ENCODE data around the gene HUS1B.

The HUS1B gene

DNA sequence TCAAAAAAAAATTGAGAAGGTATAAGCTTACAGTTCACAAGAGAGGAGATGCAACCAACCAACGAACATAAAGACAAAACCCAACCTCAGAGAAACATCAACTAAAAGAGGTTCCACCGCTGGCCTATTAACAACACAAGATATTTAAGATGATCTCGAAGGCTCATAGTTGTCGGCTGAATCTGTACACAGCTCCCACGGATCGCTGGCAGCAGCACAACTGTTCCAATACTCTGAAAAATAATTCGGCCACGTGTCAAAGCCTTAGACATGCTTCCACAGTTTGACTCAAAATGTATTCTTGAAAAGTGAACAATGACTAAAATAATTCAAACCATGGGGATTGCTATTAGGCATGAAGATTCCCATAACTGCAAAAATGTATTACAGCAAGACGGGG lies 22.4 kb upstream of the HUS1B start:
- no peak overlapping the region for H3K4me3 ChIP-seq (ENCODE audit: low read depth, low read length)
- TF ChIP-seq, protein P1, sequence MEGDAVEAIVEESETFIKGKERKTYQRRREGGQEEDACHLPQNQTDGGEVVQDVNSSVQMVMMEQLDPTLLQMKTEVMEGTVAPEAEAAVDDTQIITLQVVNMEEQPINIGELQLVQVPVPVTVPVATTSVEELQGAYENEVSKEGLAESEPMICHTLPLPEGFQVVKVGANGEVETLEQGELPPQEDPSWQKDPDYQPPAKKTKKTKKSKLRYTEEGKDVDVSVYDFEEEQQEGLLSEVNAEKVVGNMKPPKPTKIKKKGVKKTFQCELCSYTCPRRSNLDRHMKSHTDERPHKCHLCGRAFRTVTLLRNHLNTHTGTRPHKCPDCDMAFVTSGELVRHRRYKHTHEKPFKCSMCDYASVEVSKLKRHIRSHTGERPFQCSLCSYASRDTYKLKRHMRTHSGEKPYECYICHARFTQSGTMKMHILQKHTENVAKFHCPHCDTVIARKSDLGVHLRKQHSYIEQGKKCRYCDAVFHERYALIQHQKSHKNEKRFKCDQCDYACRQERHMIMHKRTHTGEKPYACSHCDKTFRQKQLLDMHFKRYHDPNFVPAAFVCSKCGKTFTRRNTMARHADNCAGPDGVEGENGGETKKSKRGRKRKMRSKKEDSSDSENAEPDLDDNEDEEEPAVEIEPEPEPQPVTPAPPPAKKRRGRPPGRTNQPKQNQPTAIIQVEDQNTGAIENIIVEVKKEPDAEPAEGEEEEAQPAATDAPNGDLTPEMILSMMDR (IDR thresholded peaks at IDR 0.05; ENCODE audit: low read depth, low read length) = no peak
- in situ Hi-C loops (cut with HindIII; ENCODE audit: low sequenced_read_pairs) = no loop called here
- no peak for DNase-seq (ENCODE audit: low read depth, low spot score)

DNA sequence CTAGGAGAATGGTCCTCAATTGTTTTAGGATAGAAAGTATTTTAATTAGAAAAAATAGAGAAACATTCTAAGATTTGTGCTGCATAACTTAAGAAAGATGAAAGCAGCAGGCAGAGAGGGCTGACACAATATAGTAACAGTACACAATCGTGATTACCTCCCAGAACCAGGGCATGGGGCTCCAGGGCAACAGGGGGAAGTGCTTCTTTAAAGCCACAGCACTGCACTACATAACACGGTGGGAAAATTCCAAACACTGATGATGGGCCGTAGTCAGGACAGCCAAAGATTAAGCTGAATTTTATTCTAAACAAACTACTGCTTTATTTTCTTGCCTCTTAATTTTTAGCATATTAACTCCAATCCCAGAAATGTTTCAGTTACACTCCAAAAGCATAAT lies 21.6 kb upstream of the HUS1B start:
- in situ Hi-C loops (cut with HindIII; ENCODE audit: low sequenced_read_pairs) = no loop called here
- TF ChIP-seq, protein P1 (IDR thresholded peaks at IDR 0.05; ENCODE audit: low read depth, low read length) = no peak

DNA sequence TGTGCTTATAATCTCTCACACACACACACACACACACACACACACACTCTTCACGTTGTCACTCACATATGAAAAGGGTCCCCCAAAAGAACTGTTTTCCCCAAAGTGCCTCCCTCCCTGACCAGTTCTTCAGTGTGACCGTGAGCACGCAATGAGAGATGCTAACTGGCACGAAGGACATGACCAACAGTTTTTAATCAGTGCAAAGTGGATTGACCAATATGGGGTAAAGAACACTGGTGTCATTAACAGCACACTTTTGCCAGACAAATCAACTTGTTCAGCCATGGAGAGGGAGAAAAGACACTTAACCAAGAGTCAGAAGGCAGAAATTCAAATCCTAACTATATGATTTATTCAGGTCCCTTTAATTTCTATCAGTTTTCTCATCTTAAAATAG lies 21.0 kb upstream of the HUS1B start:
- H3K4me3 ChIP-seq (ENCODE audit: low read depth, low read length) = no peak overlapping the region
- in situ Hi-C loops (cut with HindIII; ENCODE audit: low sequenced_read_pairs) = no loop called here
- TF ChIP-seq, protein P1 (IDR thresholded peaks at IDR 0.05; ENCODE audit: low read depth, low read length) = no peak
- no peak for DNase-seq (ENCODE audit: low read depth, low spot score)

More for the DNA sequence above, 21.6 kb upstream of the HUS1B start:
- no peak for DNase-seq (ENCODE audit: low read depth, low spot score)
- no peak overlapping the region for H3K4me3 ChIP-seq (ENCODE audit: low read depth, low read length)

DNA sequence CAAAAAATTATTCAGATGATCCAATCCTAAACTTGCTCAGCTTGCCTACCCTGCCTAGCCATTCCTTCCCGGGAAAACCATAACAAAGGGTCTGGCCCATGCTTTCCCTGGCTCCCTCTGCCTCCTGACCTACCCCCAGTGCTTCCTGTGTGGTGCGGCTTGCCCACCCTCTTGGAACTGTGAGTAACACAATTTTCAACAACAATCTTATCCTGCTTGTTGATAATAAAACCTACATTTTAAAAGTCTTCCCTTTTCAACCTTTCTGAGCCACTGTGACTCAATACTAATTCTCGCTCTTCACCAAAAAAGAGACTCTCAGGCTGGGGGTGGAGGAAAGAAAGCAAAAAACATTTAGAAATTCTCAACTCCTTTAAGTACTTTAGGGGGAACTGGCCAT lies 18.1 kb upstream of the HUS1B start:
- TF ChIP-seq, protein P1 (IDR thresholded peaks at IDR 0.05; ENCODE audit: low read depth, low read length) = no peak
- no peak for DNase-seq (ENCODE audit: low read depth, low spot score)
- no peak overlapping the region for H3K4me3 ChIP-seq (ENCODE audit: low read depth, low read length)
- in situ Hi-C loops (cut with HindIII; ENCODE audit: low sequenced_read_pairs) = no loop called here

DNA sequence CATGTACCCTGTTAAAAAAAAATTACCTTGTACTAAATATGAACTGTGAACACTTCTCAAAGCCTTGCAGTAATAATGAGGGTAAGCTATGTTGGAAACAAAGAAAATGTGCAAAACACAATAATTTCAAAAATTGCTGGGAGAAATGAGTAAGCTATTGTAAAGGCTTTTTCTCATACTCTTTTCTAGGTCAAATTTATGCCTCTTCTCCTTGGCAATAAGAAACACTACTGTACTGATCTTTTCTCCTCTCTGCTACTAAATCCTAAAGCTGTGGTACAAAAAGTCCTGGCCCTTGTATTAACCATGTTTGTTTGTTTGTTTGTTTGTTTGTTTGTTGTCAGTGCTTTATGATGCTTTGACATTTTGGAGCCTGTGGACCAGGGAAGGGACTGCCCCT lies 17.5 kb upstream of the HUS1B start:
- H3K4me3 ChIP-seq (ENCODE audit: low read depth, low read length) = no peak overlapping the region
- in situ Hi-C loops (cut with HindIII; ENCODE audit: low sequenced_read_pairs) = no loop called here
- TF ChIP-seq, protein P1 (IDR thresholded peaks at IDR 0.05; ENCODE audit: low read depth, low read length) = no peak
- DNase-seq (ENCODE audit: low read depth, low spot score) = no peak

DNA sequence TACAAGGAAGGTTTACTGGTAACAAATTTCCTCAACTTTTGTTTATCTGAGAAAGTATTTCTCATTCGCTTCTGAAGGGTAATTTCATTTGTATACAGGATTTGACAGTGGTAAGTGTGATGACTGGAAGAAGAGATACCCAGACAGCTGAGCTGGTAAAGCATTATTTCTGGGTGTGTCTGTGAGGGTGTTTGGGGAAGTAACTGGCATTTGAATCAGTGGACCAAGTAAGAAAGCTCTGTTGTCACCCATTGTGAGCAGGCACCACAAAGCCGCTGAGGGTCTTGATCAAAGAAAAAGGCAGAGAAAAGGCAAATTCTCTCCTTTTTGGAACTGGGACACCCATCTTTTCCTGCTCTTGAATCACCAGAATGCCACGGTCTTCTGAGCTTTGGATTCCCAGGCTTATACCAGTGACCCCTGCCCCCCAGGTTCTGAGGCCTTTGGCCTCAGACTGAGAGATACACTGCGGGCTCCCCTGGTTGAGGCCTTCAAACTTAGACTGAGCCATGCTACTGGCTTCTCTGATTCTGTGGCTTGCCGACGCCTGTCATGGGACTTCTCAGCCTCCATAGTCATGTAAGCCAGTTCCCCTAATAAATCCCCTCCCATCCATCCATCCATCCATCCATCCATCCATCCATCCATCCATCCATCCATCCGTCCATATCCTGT lies 10.5 kb upstream of the HUS1B start:
- DNase-seq (ENCODE audit: low read depth, low spot score) = no peak
- TF ChIP-seq, protein P1 (IDR thresholded peaks at IDR 0.05; ENCODE audit: low read depth, low read length) = no peak
- no peak overlapping the region for H3K4me3 ChIP-seq (ENCODE audit: low read depth, low read length)
- in situ Hi-C loops (cut with HindIII; ENCODE audit: low sequenced_read_pairs) = no loop called here

All from astrocyte of the spinal cord (primary cell).